Activated CD4-positive, alpha-beta memory T cell treated with anti-CD3 and anti-CD28 coated beads, Interleukin-2, amount 10 ng/mL, durations not matched to agents 7 days and 5 days (primary cell): ENCODE results near the gene ARHGAP18. TPM values are rescaled to one million over a fixed set of nuclear protein-coding genes. Genes with fewer than 3 reads are reported as not detected.

Experiments
- CTCF ChIA-PET: fragments of 350-600 bp; sonication (Branson Sonifier 250); formaldehyde crosslinking; loops from one replicate; lab custom pipeline; 2021; ENCODE audit warnings: antibody characterized with exemption, inconsistent platforms; lab: Charles Lee
- POLR2A ChIA-PET: fragments of 350-600 bp; sonication (Branson Sonifier 250); formaldehyde crosslinking; loops from one replicate; lab custom pipeline; 2021; ENCODE audit warnings: antibody characterized with exemption; lab: Charles Lee
- DNase-seq: peaks from one replicate; pipeline ENCODE4 v3.0.0-alpha.2; 2020
- H3K27ac Mint-ChIP-seq: one replicate; pipeline ENCODE4 v1.8.0; 2021; ENCODE audit warnings: mild to moderate bottlenecking, mixed read lengths
- H3K27me3 Mint-ChIP-seq: one replicate; pipeline ENCODE4 v1.8.0; 2021; ENCODE audit warnings: mixed read lengths
- H3K36me3 Mint-ChIP-seq: one replicate; pipeline ENCODE4 v1.8.0; 2021; ENCODE audit warnings: low read depth, mixed read lengths
- H3K4me1 Mint-ChIP-seq: one replicate; pipeline ENCODE4 v1.8.0; 2021; ENCODE audit warnings: mixed read lengths
- H3K4me3 Mint-ChIP-seq: one replicate; pipeline ENCODE4 v1.8.0; 2021; ENCODE audit warnings: mild to moderate bottlenecking, mixed read lengths
- H3K9me3 Mint-ChIP-seq: one replicate; pipeline ENCODE4 v1.8.0; 2021; ENCODE audit warnings: mixed read lengths
- total RNA-seq, 2 experiments: library from RNA; stranded (reverse); gene quantifications; one replicate each; pipeline ENCODE4 v1.2.3, GENCODE V29; 2021

ARHGAP18 gene
- total RNA-seq, 2 experiments from 2014 or later = 14.8 to 18.0 TPM

DNA sequence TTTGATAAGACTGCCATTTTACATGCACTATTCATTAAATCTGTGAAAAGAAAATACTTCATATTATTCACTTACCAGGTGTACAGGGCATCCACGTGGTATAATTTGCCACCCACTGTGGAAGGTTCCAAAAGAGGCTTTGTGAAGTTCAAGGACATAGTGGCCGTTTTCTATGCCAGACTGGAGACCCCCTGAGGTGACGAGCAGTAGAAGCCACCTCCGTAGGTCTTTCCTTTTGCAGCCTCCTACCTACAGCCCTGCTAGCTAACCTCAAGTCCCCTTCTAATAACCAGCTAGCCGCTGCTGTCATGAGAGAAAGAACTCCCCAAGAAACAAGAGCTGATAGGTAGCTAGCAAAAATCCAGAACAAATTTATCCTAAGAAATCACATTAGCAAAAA is 110.5 kb downstream of the ARHGAP18 start:
- H3K9me3 Mint-ChIP-seq = no peaks in the 10 kb centered on the region

DNA sequence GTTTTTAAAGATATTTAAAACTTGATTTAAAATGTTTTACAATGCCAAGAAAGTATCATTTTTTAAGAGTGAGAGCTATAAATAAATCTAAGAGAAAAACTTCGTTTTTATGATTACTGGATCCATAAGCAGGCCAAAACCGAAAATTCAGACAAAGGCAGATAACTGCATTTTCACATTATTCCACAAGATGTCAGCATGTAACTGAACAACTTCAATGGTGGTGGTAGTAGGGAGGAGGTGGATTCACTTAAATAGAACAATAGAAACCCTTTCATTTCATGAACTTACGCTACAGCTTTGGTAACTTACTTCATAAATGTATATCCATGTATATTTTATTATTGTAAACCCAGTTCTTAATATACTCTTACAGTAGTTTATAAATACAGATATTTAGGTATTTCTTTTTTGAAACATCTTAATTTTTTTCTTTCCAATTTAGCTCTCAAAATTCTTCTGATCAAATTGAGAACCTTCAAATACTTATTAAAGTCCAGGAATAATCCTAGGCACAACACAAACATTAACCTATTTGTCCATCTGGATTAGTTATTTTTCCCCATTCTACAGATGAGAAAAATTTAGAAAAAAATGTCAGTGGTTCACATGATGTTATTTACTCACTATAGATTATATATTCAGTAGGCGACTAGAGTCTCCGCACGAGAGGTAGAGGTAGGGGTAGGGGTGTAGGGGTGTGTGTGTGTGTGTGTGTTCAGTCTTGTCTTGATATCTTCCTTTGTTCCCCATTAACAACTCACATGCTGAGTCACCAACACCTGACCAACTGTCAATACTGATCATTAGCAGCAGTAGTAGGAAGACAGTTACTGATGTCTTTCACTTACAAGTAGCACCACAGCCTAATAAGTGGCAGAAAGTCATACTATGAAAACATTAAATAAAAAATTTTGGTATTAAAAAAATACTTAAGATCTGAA is 111.5 kb downstream of the ARHGAP18 start:
- no peak for DNase-seq
- H3K27me3 Mint-ChIP-seq = no peaks in the 10 kb centered on the region
- peaks cover 4% of the 10 kb centered on the region for H3K4me1 Mint-ChIP-seq
- H3K9me3 Mint-ChIP-seq = no peaks in the 10 kb centered on the region
- CTCF ChIA-PET = interaction anchor here (0.6 to 9.9 kb wide), 36 partner anchors 10 to 422 kb away, joined by 3 to 161 read pairs (median 5); partner anchors contain the start of gene ARHGAP18
- no peak overlapping the region for H3K27ac Mint-ChIP-seq
- peaks cover 3% of the 10 kb centered on the region for H3K36me3 Mint-ChIP-seq
- POLR2A ChIA-PET = interaction anchor here (1.1 to 2.5 kb wide), 4 partner anchors 74 to 291 kb away, joined by 3 to 20 read pairs (median 5); no protein-coding TSS in a partner anchor
- no peak overlapping the region for H3K4me3 Mint-ChIP-seq

More for the DNA sequence above, 110.5 kb downstream of the ARHGAP18 start:
- DNase-seq = no peak
- H3K4me3 Mint-ChIP-seq = no peak overlapping the region
- no peak overlapping the region for H3K27ac Mint-ChIP-seq
- H3K27me3 Mint-ChIP-seq = no peaks in the 10 kb centered on the region
- peaks cover 4% of the 10 kb centered on the region for H3K4me1 Mint-ChIP-seq
- CTCF ChIA-PET = interaction anchor here (0.9 to 9.9 kb wide), 10 partner anchors 72 to 421 kb away, joined by 3 to 161 read pairs (median 6); partner anchors contain the start of gene ARHGAP18
- POLR2A ChIA-PET = no interaction called here
- peaks cover 3% of the 10 kb centered on the region for H3K36me3 Mint-ChIP-seq

DNA sequence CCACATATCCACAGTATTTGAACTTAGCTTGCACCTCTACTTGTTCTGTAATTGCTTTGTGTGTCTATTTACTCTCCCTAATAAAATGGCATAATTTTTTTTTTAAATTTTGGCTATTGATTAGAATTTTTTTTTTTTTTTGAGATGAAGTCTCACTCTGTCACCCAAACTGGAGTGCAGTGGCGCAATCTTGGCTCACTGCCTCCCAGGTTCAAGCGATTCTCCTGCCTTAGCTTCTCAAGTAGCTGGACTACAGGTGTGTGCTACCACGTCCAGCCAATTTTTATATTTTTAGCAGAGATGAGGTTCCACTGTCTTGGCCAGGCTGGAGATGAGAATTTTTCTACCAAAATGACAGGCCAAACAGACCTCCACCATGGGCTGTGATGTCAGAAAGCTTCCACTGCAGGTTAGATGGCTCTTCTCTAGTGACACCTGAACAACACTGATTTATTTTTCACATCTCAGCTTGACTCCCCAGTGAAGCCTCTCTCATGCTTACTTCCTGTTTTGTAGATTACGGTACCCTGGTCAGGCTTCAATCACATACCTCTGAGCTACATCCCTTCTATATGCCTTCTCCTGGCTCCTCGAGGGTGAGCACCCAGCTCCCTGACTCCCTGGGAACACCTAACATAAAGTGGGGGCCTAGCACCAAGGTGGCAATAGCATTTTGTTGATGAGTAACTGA is 112.8 kb downstream of the ARHGAP18 start:
- H3K27ac Mint-ChIP-seq = no peak overlapping the region
- no peak for DNase-seq
- no peak overlapping the region for H3K4me3 Mint-ChIP-seq
- ChIA-PET CTCF (interaction anchor here (0.9 to 9.9 kb wide), 25 partner anchors 9 to 424 kb away, joined by 3 to 161 read pairs (median 5); no protein-coding TSS in a partner anchor), POLR2A (interaction anchor here (0.7 to 2.5 kb wide), 3 partner anchors 133 to 1112 kb away, joined by 3 to 20 read pairs (median 3); no protein-coding TSS in a partner anchor)
- H3K36me3 Mint-ChIP-seq = peaks cover 3% of the 10 kb centered on the region
- no peaks in the 10 kb centered on the region for H3K27me3 Mint-ChIP-seq
- H3K9me3 Mint-ChIP-seq = no peaks in the 10 kb centered on the region
- peaks cover 4% of the 10 kb centered on the region for H3K4me1 Mint-ChIP-seq

DNA sequence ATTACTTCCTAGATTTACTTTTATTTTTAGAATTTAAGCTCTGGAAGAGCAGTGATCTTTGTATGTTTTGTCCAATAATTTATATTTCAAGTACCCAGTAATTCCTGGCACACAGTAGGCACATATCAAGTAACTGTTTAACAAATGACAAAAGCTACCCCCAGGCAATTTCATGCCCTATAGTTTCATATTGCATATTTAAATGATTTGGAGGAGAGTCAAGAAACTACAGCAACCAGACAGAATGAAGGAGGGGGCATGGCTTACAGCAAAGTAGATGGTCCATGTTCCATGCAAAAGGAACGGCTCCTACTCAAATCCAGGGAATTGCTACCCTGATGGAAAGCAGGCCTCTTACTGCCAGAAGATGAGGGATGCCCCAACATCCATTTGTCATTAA is 113.5 kb downstream of the ARHGAP18 start:
- Mint-ChIP-seq H3K4me3 (no peak overlapping the region), H3K27ac (no peak overlapping the region), H3K36me3 (peaks cover 3% of the 10 kb centered on the region), H3K27me3 (no peaks in the 10 kb centered on the region), H3K9me3 (no peaks in the 10 kb centered on the region), H3K4me1 (peaks cover 4% of the 10 kb centered on the region)
- DNase-seq = no peak
- POLR2A ChIA-PET = interaction anchor here (0.7 to 2.5 kb wide), 2 partner anchors 134 to 1113 kb away, joined by 3 to 20 read pairs; no protein-coding TSS in a partner anchor
- CTCF ChIA-PET = interaction anchor here (1.0 to 9.9 kb wide), 9 partner anchors 31 to 424 kb away, joined by 3 to 161 read pairs (median 19); no protein-coding TSS in a partner anchor

DNA sequence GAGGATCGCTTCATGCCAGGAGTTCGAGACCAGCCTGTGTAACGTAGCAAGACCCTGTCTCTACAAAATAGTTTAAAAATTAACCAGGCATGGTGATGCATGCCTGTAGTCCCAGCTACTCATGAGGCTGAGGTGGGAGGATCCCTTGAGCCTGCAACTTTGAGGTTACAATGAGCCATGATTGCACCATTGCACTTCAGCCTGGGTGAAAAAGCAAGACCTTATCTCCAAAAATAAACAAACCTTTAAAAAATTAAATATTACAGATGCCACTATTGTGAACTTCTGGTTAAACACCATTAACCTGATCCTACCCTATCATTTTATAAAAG is 116.8 kb downstream of the ARHGAP18 start:
- DNase-seq = no peak
- Mint-ChIP-seq H3K4me1 (peaks cover under 1% of the 10 kb centered on the region), H3K36me3 (peaks cover 9% of the 10 kb centered on the region), H3K27ac (no peak overlapping the region), H3K9me3 (peaks cover 2% of the 10 kb centered on the region), H3K4me3 (no peak overlapping the region), H3K27me3 (no peaks in the 10 kb centered on the region)
- CTCF ChIA-PET = no interaction called here
- POLR2A ChIA-PET = no interaction called here

DNA sequence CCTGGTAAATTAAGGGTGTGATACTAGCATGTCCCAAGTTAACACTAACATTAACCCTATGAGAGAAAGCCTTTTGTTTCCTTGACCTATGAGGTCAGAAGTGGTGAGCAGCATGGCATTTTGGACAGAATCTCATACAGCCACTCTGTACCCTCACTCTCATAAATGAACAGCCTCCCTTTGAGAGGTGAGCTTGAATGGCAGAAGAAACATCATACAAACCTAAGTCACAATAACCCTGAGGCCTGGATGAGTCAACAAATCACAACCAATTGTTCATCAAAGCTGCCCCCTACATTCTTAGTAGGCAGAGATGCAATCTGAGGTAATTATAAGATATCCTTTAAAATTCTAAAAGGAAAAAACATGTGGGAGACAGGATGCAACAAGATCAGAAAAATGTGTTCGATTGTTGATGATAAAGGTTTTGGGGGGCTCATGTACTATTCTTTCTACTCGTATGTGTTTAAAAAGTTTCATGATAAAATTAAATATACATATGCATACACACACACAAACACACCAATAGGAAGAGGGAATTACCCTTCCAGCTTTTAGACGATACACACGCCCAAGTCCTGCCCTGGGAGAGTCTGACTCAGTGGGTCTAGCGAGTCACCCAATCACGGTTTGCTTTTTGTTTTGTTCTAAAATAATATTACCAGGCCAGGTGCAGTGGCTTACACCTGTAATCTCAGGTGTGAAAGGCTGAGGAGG is 117.3 kb downstream of the ARHGAP18 start:
- peaks cover 5% of the 10 kb centered on the region for H3K9me3 Mint-ChIP-seq
- no peak for DNase-seq
- peaks cover 11% of the 10 kb centered on the region for H3K36me3 Mint-ChIP-seq
- H3K4me3 Mint-ChIP-seq = no peak overlapping the region
- POLR2A ChIA-PET = no interaction called here
- CTCF ChIA-PET = interaction anchor here (1.4 kb wide), 1 partner anchor 93 kb away, joined by 4 read pairs; no protein-coding TSS in a partner anchor
- H3K4me1 Mint-ChIP-seq = no peaks in the 10 kb centered on the region
- no peaks in the 10 kb centered on the region for H3K27me3 Mint-ChIP-seq
- no peak overlapping the region for H3K27ac Mint-ChIP-seq

DNA sequence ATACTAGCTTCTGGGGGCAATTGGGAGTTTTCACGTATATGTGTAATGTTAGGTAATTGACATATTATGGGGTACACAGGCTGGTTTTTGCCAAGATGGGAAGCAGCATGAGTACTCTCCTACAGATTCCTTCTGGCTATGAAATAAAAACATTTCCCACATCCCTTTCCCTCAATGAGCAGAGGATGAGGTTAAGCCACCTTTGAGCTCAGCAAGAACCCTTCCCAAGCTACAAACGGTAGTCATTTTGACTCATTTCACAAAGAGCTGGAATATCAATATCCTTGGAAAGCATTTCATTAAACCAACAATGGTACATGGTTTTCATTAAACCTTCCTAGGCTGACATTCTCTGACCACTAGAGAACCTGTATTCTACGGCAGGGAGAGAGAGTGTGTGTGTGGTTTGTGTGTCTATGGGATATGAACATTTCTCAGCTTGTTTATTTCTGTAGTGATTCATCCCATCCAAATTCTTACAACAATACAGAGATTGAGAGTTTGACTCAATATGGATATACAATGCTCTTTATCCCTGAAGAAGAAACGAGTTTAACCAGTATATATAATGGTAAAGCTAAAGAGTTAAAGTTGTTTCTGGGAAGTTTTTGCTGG is 119.5 kb downstream of the ARHGAP18 start:
- ChIA-PET CTCF (interaction anchor here (0.9 kb wide), 1 partner anchor 141 kb away, joined by 3 read pairs; no protein-coding TSS in a partner anchor), POLR2A (no interaction called here)
- Mint-ChIP-seq H3K4me1 (no peaks in the 10 kb centered on the region), H3K9me3 (peaks cover 7% of the 10 kb centered on the region), H3K27ac (no peak overlapping the region), H3K36me3 (peaks cover 13% of the 10 kb centered on the region), H3K4me3 (no peak overlapping the region), H3K27me3 (no peaks in the 10 kb centered on the region)
- no peak for DNase-seq

DNA sequence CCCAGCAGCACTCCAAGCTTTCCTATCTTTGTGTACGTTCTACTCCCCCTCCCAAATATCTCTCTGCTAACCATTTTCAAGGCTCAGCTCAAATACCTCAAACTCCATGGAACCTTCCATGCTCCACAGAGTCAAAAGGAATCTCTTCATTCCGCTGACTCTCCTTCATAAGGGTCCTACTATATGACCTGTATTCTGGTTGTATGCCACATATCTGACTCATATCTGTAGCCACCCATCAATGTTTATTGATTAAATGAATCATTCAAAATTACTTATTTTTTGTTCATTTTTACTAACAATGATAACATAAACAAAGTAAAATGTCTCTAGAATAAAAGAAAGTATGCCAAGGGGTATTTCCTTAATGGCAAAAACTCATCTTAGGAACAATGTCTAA is 123.2 kb downstream of the ARHGAP18 start:
- ChIA-PET POLR2A (no interaction called here), CTCF (no interaction called here)
- no peaks in the 10 kb centered on the region for H3K4me1 Mint-ChIP-seq
- peaks cover 13% of the 10 kb centered on the region for H3K36me3 Mint-ChIP-seq
- H3K4me3 Mint-ChIP-seq = no peak overlapping the region
- DNase-seq = no peak
- peaks cover 7% of the 10 kb centered on the region for H3K9me3 Mint-ChIP-seq
- no peak overlapping the region for H3K27ac Mint-ChIP-seq
- no peaks in the 10 kb centered on the region for H3K27me3 Mint-ChIP-seq

DNA sequence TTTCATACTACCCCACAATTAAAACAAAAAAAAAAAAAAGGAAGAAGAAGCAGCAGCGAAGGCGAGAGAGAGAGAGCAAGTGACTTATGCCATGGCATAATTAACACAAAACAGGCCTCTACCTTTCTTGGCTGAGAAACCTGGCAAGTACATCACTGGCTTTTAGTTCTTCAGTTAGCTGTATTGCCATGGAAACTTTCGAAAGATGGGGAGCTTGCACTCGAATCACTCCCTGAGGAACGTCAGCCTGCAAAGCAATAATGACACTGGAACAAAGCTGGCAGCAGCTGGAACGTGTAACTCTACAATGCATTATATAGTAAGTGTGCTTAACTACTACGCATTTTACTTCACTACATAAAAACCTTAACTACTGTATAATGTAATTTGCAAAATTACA is 126.1 kb downstream of the ARHGAP18 start:
- no peaks in the 10 kb centered on the region for H3K4me1 Mint-ChIP-seq
- ChIA-PET CTCF (interaction anchor here (1.4 kb wide), 1 partner anchor 14 kb away, joined by 5 read pairs; no protein-coding TSS in a partner anchor), POLR2A (no interaction called here)
- H3K27me3 Mint-ChIP-seq = no peaks in the 10 kb centered on the region
- no peak overlapping the region for H3K27ac Mint-ChIP-seq
- H3K4me3 Mint-ChIP-seq = no peak overlapping the region
- H3K36me3 Mint-ChIP-seq = peaks cover 7% of the 10 kb centered on the region
- H3K9me3 Mint-ChIP-seq = peaks cover 5% of the 10 kb centered on the region
- DNase-seq = no peak

DNA sequence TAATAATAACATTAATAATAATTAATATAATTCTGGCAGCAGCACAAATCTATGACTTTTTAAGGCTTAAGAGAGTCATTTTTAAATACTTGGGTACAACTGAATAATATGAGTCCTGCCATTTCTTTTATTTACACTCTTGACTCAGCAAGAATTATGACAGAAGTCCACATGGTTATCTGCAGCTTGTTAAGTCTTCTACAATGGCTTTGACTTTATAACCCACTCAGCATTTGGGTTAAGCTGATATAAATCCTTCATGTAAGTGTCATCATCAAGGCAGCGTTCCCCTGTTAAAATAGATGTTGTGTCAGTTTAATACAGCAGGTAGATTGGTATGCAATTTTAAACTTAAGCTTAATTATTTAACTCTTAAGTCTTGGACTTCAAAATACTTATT is 131.7 kb downstream of the ARHGAP18 start:
- no peak for DNase-seq
- Mint-ChIP-seq H3K36me3 (peaks cover 10% of the 10 kb centered on the region), H3K9me3 (no peaks in the 10 kb centered on the region), H3K27me3 (no peaks in the 10 kb centered on the region), H3K27ac (no peak overlapping the region), H3K4me3 (no peak overlapping the region), H3K4me1 (peaks cover 7% of the 10 kb centered on the region)
- ChIA-PET POLR2A (no interaction called here), CTCF (interaction anchor here (1.0 to 1.6 kb wide), 5 partner anchors 13 to 197 kb away, joined by 3 to 5 read pairs (median 3); no protein-coding TSS in a partner anchor)

DNA sequence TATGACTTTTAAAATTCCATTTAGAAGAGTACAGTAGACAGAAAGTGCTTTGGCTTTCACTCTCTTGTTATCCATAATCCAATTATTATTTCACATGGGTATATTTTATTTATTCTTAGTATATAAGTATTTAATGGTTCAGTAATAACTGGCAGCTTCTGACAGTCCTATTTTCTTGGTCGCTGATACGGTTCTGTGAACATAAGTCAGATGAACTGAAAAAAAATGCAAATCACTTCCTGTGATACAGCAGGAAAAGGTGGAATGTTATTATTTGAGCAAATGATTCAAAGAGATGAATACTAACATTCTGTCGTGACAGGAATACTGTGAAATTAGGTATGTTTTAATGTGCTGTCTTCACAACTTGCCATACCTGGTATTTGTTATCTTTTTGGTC is 132.3 kb downstream of the ARHGAP18 start:
- peaks cover 10% of the 10 kb centered on the region for H3K36me3 Mint-ChIP-seq
- H3K4me1 Mint-ChIP-seq = peaks cover 7% of the 10 kb centered on the region
- H3K27me3 Mint-ChIP-seq = no peaks in the 10 kb centered on the region
- H3K27ac Mint-ChIP-seq = no peak overlapping the region
- DNase-seq = no peak
- H3K9me3 Mint-ChIP-seq = no peaks in the 10 kb centered on the region
- POLR2A ChIA-PET = interaction anchor here (0.7 kb wide), 1 partner anchor 78 kb away, joined by 3 read pairs; no protein-coding TSS in a partner anchor
- CTCF ChIA-PET = interaction anchor here (1.0 to 1.6 kb wide), 3 partner anchors 12 to 80 kb away, joined by 3 to 4 read pairs (median 3); no protein-coding TSS in a partner anchor
- no peak overlapping the region for H3K4me3 Mint-ChIP-seq

DNA sequence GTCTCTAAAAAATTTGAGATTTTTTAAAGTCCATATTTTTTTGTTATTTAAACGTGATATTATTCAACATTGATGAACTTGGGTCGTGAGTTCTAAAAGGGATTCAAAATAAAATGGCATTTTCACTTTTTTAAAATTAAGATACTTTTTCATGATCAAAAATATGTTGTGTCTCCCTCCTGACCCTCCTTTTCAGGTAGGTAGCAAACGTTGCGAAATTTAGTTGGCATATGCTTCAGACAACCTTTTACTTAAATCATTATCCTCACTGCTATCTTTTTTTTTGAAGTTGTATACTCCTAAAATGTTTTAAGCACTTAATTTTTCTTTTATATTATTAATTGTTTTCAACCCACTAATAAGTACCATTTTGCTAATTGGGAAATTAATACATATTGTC is 133.5 kb downstream of the ARHGAP18 start:
- POLR2A ChIA-PET = no interaction called here

More for the DNA sequence above, 133.5 kb downstream of the ARHGAP18 start:
- H3K27ac Mint-ChIP-seq = no peak overlapping the region
- CTCF ChIA-PET = no interaction called here
- peaks cover 10% of the 10 kb centered on the region for H3K36me3 Mint-ChIP-seq
- no peaks in the 10 kb centered on the region for H3K27me3 Mint-ChIP-seq
- DNase-seq = no peak
- peaks cover 7% of the 10 kb centered on the region for H3K4me1 Mint-ChIP-seq
- no peak overlapping the region for H3K4me3 Mint-ChIP-seq
- no peaks in the 10 kb centered on the region for H3K9me3 Mint-ChIP-seq
